Panc1 (cell line): ENCODE data around the gene GNAI2. TPM values are rescaled to one million over a fixed set of nuclear protein-coding genes. Genes with fewer than 3 reads are reported as not detected.
"Not testable (repeated sequence)": the region's sequence is repeated elsewhere in the genome, so short reads cannot be mapped to it uniquely, and the experiment has no call there.

ENCODE experiments used
- ATAC-seq: fragments of 200-7000 bp; cut with Tn5 transposase; 2 replicates; pipeline ENCODE4 v1.9.1; 2020; ENCODE audit warnings: mild to moderate bottlenecking, moderate library complexity
- BruUV-seq: library from RNA; stranded (reverse); fragments of 400-500 nt; replicated peaks from 2 replicates; lab custom pipeline; 2021; lab: Mats Ljungman, UMichigan
- CTCF ChIA-PET: fragments of 300-600 bp; sonication (Branson Sonifier 250); formaldehyde crosslinking; loops from one replicate; lab custom pipeline; 2022; ENCODE audit warnings: antibody characterized with exemption; lab: Charles Lee
- POLR2A ChIA-PET: fragments of 300-600 bp; sonication (Branson Sonifier 250); formaldehyde crosslinking; loops from one replicate; lab custom pipeline; 2022; ENCODE audit warnings: antibody characterized with exemption; lab: Charles Lee
- DNase-seq: peaks from one replicate; pipeline ENCODE4 v3.0.0-alpha.2; 2010; ENCODE audit warnings: low read depth, low spot score
- H3K27ac ChIP-seq: 2 replicates; pipeline ENCODE4 v1.5.1; 2011; ENCODE audit warnings: mild to moderate bottlenecking, low read length, inconsistent platforms
- H3K27me3 ChIP-seq: fragments of 200-500 bp; sonication (Bioruptor generic); 2 replicates; pipeline ENCODE4 v1.6.0; 2014; ENCODE audit warnings: low read length, inconsistent platforms; ENCODE audit not compliant: control insufficient read depth, insufficient read depth
- H3K36me3 ChIP-seq: fragments of 200-500 bp; sonication (Bioruptor generic); 2 replicates; pipeline ENCODE4 v1.5.1; 2014; ENCODE audit warnings: inconsistent platforms, mild to moderate bottlenecking, low read length, moderate library complexity; ENCODE audit not compliant: control insufficient read depth, insufficient read depth
- H3K4me1 ChIP-seq: 2 replicates; pipeline ENCODE4 v1.5.1; 2011; ENCODE audit warnings: inconsistent platforms, mild to moderate bottlenecking, low read length, moderate library complexity; ENCODE audit not compliant: control insufficient read depth, insufficient read depth
- H3K4me3 ChIP-seq, 2 experiments: 2 replicates each; pipeline ENCODE4 v1.5.1; 2011 to 2012; ENCODE audit warnings: low read depth in 2 of 2, low read length in 2 of 2, mild to moderate bottlenecking in 2 of 2, inconsistent platforms in 1 of 2, moderate library complexity in 1 of 2
- H3K9me3 ChIP-seq: fragments of 200-500 bp; sonication (Bioruptor generic); 2 replicates; pipeline ENCODE4 v1.5.1; 2014; ENCODE audit warnings: low read depth, mild to moderate bottlenecking, inconsistent platforms, low read length, moderate library complexity; ENCODE audit not compliant: control insufficient read depth, insufficient read depth
- POLR2AphosphoS5 ChIP-seq: IDR thresholded peaks from 2 replicates; pipeline ENCODE4 v1.6.1; 2012; ENCODE audit warnings: mild to moderate bottlenecking, low read depth, low read length, moderate library complexity
- SIN3A ChIP-seq: IDR thresholded peaks from 2 replicates; pipeline ENCODE4 v1.6.1; 2012; ENCODE audit warnings: low read depth, mild to moderate bottlenecking, low read length, moderate library complexity, borderline replicate concordance; ENCODE audit not compliant: insufficient read depth
- TCF7L2 ChIP-seq: IDR thresholded peaks from 2 replicates; pipeline ENCODE4 v1.6.1; 2011; ENCODE audit warnings: mild to moderate bottlenecking, low read depth, low read length, inconsistent platforms
- in situ Hi-C: cut with HindIII; loops from 2 replicates; pipeline ENCODE4 v1.10.0; 2016; ENCODE audit warnings: low sequenced_read_pairs, low pct_unique_long_range_greater_than_20kb
- intact Hi-C: fragments of 100-400 bp; cut with micrococcal nuclease; formaldehyde crosslinking; loops from one replicate; pipeline ENCODE4 v1.10.0; 2022; ENCODE audit not compliant: unreplicated experiment
- total RNA-seq: library from RNA; stranded (reverse); gene quantifications from one replicate; pipeline ENCODE4 v1.2.1, GENCODE V29; 2021; ENCODE audit not compliant: unreplicated experiment
- TF ChIP-seq, protein P1 (sequence below): fragments of 450-650 bp; IDR thresholded peaks from 2 replicates; pipeline ENCODE4 v1.5.1; 2017; ENCODE audit warnings: mild to moderate bottlenecking
- TF ChIP-seq, protein P2 (sequence below), 2 experiments: IDR thresholded peaks; 2 replicates each; pipeline ENCODE4 v1.6.1; 2011 to 2012; ENCODE audit warnings: low read depth in 2 of 2, control low read depth in 1 of 2, low read length in 1 of 2, mild to moderate bottlenecking in 1 of 2, moderate library complexity in 1 of 2; ENCODE audit not compliant: insufficient read depth in 1 of 2

The GNAI2 gene
- total RNA-seq, 1 experiment from 2014 or later = 170 TPM

DNA sequence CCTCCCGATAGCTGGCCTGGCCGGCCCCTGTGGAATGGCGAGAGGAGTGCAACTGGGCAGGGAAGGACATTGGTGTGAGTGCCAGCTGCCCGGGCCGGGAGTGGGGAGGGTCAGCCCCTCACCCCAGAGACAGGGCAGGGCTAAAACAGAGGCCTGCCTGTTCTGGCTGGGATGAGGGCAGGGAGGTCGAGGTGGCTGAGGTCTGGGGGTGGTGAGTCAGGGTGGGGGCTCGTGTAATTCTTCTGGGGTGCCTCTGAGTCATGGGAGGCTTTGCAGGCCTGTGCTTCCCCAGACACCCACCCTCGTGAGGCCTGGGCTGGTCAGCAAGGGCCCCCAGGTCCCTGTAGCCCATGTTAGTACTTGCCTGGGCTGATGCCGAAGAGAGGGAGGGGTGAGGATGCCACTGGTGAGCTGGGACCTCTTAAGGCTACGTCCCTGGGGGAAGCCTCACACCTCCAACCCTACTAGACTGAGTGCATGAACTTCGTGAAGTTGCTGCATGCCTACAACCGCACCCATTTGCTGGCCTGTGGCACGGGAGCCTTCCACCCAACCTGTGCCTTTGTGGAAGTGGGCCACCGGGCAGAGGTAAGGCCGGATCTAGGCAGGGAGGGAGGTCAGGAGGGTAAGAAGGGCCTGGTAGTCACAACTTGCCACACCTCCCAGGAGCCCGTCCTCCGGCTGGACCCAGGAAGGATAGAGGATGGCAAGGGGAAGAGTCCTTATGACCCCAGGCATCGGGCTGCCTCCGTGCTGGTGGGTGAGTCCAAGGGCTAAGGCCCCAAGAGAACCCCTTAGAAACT, 34.6 kb downstream of the GNAI2 start:
- in situ Hi-C loops = no loop called here
- ATAC-seq = no peak
- POLR2A ChIA-PET = no interaction called here
- peaks cover 8% of the 10 kb centered on the region for H3K4me1 ChIP-seq
- CTCF ChIA-PET = interaction anchor here (0.6 to 1.1 kb wide), 2 partner anchors 10 to 44 kb away, joined by 3 to 5 read pairs; no protein-coding TSS in a partner anchor
- H3K9me3 ChIP-seq = no peaks in the 10 kb centered on the region
- H3K27ac ChIP-seq = no peak overlapping the region
- H3K4me3 ChIP-seq = no peak overlapping the region
- no TSS peak for BruUV-seq
- intact Hi-C loops = no loop called here
- H3K27me3 ChIP-seq = no peaks in the 10 kb centered on the region
- TF ChIP-seq, protein P1, sequence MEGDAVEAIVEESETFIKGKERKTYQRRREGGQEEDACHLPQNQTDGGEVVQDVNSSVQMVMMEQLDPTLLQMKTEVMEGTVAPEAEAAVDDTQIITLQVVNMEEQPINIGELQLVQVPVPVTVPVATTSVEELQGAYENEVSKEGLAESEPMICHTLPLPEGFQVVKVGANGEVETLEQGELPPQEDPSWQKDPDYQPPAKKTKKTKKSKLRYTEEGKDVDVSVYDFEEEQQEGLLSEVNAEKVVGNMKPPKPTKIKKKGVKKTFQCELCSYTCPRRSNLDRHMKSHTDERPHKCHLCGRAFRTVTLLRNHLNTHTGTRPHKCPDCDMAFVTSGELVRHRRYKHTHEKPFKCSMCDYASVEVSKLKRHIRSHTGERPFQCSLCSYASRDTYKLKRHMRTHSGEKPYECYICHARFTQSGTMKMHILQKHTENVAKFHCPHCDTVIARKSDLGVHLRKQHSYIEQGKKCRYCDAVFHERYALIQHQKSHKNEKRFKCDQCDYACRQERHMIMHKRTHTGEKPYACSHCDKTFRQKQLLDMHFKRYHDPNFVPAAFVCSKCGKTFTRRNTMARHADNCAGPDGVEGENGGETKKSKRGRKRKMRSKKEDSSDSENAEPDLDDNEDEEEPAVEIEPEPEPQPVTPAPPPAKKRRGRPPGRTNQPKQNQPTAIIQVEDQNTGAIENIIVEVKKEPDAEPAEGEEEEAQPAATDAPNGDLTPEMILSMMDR = no peak
- TF ChIP-seq SIN3A (no peak), POLR2AphosphoS5 (no peak), TCF7L2 (no peak)
- TF ChIP-seq, protein P2, sequence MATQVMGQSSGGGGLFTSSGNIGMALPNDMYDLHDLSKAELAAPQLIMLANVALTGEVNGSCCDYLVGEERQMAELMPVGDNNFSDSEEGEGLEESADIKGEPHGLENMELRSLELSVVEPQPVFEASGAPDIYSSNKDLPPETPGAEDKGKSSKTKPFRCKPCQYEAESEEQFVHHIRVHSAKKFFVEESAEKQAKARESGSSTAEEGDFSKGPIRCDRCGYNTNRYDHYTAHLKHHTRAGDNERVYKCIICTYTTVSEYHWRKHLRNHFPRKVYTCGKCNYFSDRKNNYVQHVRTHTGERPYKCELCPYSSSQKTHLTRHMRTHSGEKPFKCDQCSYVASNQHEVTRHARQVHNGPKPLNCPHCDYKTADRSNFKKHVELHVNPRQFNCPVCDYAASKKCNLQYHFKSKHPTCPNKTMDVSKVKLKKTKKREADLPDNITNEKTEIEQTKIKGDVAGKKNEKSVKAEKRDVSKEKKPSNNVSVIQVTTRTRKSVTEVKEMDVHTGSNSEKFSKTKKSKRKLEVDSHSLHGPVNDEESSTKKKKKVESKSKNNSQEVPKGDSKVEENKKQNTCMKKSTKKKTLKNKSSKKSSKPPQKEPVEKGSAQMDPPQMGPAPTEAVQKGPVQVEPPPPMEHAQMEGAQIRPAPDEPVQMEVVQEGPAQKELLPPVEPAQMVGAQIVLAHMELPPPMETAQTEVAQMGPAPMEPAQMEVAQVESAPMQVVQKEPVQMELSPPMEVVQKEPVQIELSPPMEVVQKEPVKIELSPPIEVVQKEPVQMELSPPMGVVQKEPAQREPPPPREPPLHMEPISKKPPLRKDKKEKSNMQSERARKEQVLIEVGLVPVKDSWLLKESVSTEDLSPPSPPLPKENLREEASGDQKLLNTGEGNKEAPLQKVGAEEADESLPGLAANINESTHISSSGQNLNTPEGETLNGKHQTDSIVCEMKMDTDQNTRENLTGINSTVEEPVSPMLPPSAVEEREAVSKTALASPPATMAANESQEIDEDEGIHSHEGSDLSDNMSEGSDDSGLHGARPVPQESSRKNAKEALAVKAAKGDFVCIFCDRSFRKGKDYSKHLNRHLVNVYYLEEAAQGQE (IDR thresholded peaks at IDR 0.05; ENCODE audit: insufficient read depth in 1 of 2, low read depth in 2 of 2, low read length in 1 of 2) = no peak
- no peak for DNase-seq
- H3K36me3 ChIP-seq = no peaks in the 10 kb centered on the region

DNA sequence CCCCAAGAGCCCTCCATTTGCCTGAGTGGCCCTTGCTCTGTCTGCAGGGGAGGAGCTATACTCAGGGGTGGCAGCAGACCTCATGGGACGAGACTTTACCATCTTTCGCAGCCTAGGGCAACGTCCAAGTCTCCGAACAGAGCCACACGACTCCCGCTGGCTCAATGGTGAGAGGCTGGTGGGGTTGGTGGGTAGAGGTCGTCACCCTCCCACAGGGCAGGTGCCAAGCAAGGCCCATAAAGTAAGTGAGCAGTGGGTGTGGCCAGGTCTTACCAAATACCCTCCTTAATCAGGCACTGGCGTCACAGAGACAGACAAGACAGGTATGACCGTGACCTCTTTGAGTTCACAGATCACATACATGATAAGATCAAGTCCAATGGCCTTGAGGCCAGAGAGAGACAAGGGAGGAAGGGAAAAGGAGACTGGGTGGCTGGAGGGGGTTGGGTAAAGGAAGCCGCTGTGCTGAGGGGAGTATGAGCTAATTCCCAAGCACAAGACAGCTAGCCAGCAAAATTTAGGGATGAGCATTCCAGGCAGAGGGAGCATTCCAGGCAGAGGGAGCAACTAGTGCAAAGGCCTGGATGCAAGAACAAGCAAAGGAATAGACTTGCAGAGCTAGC, 35.4 kb downstream of the GNAI2 start:
- no peak for TF ChIP-seq POLR2AphosphoS5
- TF ChIP-seq SIN3A = no peak
- TF ChIP-seq TCF7L2 = no peak
- TF ChIP-seq, protein P1 = no peak
- TF ChIP-seq, protein P2 (IDR thresholded peaks at IDR 0.05; ENCODE audit: insufficient read depth in 1 of 2, low read depth in 2 of 2, low read length in 1 of 2) = no peak
- BruUV-seq = no TSS peak
- intact Hi-C loops = no loop called here
- H3K27me3 ChIP-seq = no peaks in the 10 kb centered on the region
- DNase-seq (no peak), ATAC-seq (no peak)
- no peaks in the 10 kb centered on the region for H3K36me3 ChIP-seq
- in situ Hi-C loops = no loop called here
- POLR2A ChIA-PET = no interaction called here
- CTCF ChIA-PET = interaction anchor here (1.0 to 1.1 kb wide), 2 partner anchors 11 to 148 kb away, joined by 3 read pairs; no protein-coding TSS in a partner anchor
- peaks cover 8% of the 10 kb centered on the region for H3K4me1 ChIP-seq
- H3K9me3 ChIP-seq = no peaks in the 10 kb centered on the region
- no peak overlapping the region for H3K4me3 ChIP-seq
- no peak overlapping the region for H3K27ac ChIP-seq

DNA sequence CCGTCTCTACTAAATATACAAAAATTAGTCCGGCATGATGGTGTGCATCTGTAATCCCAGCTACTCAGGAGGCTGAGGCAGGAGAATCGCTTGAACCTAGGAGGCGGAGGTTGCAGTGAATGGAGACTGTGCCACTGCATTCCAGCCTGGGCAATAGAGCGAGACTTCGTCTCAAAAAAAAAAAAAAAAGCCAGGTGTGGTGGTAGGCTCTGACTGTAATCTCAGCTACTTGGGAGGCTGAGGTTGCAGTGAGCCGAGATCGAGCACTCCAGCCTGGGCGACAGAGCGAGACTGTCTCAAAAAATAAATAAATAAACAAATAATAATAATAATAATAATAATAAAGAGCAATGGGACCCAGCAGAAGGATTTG, 36.5 kb downstream of the GNAI2 start:
- H3K4me3 ChIP-seq, POLR2A ChIA-PET, BruUV-seq, DNase-seq, in situ Hi-C loops, H3K27me3 ChIP-seq, ATAC-seq, H3K36me3 ChIP-seq, H3K4me1 ChIP-seq, H3K9me3 ChIP-seq, H3K27ac ChIP-seq: not testable (repeated sequence)
- CTCF ChIA-PET = interaction anchor here (0.7 to 1.0 kb wide), 2 partner anchors 48 to 149 kb away, joined by 3 to 8 read pairs; no protein-coding TSS in a partner anchor
- intact Hi-C loops = loop anchor here (2.0 kb wide), 1 partner anchor 46 kb away; no protein-coding TSS in a partner anchor
